HepG2 (cell line): Measurements from ENCODE around the gene IFNA7. TPM values are rescaled to one million over a fixed set of nuclear protein-coding genes. Genes with fewer than 3 reads are reported as not detected.

Experiments used
- ATAC-seq: fragments of 200-7000 bp; cut with Tn5 transposase; 3 replicates; pipeline ENCODE4 v1.9.1; 2020; ENCODE audit warnings: mild to moderate bottlenecking, moderate library complexity
- BruUV-seq: library from RNA; stranded (reverse); fragments of 400-500 nt; replicated peaks from 2 replicates; lab custom pipeline; 2021; lab: Mats Ljungman, UMichigan
- CTCF ChIA-PET: fragments of 300-600 bp; formaldehyde crosslinking; extraction: SDS; loops from one replicate; lab custom pipeline; 2021; ENCODE audit warnings: low total read pairs, inconsistent platforms, low intra/inter-chr PET ratio; lab: Yijun Ruan, JAX
- POLR2A ChIA-PET: fragments of 350-600 bp; sonication (Branson Sonifier 250); formaldehyde crosslinking; loops from one replicate; lab custom pipeline; 2020; ENCODE audit warnings: antibody characterized with exemption, inconsistent platforms; lab: Yijun Ruan, JAX
- DNase-seq: peaks from one replicate; pipeline ENCODE4 v3.0.0-alpha.2; 2015; ENCODE audit warnings: low spot score
- FAIRE-seq: peaks from 3 replicates; lab custom pipeline; 2011; peaks lifted over from hg19 to GRCh38; lab: Jason Lieb, UNC
- H2AFZ ChIP-seq: one replicate; pipeline ENCODE4 v1.6.1; 2011; ENCODE audit warnings: low read length, inconsistent platforms
- H3K27ac ChIP-seq: fragments of 300-600 bp; 3 replicates; pipeline ENCODE4 v1.8.0; 2011; ENCODE audit warnings: mixed run types, mild to moderate bottlenecking, mixed read lengths, low read length, inconsistent platforms; ENCODE audit not compliant: insufficient read depth; ENCODE audit errors: extremely low read length
- H3K27me3 ChIP-seq, 2 experiments: fragments of 200-600 bp in 1 of 2; 2 replicates in 1 of 2; 3 replicates in 1 of 2; pipeline versions ENCODE4 v1.6.0 to v1.8.0; 2011; ENCODE audit warnings: low read length in 2 of 2, mild to moderate bottlenecking in 2 of 2, moderate library complexity in 2 of 2, inconsistent platforms in 1 of 2; ENCODE audit not compliant: insufficient read depth in 2 of 2, control insufficient read depth in 1 of 2
- H3K36me3 ChIP-seq, 2 experiments: fragments of 200-600 bp in 1 of 2; replicated peaks in 1 of 2; 2 replicates in 1 of 2; 3 replicates in 1 of 2; pipeline versions ENCODE4 v1.5.1 to v1.8.0; 2011; ENCODE audit warnings: low read length in 2 of 2, inconsistent platforms in 1 of 2; ENCODE audit not compliant: insufficient read depth in 2 of 2, control insufficient read depth in 1 of 2
- H3K4me1 ChIP-seq: 2 replicates; pipeline ENCODE4 v1.5.1; 2012; ENCODE audit warnings: low read length, inconsistent platforms; ENCODE audit not compliant: insufficient read depth
- H3K4me2 ChIP-seq: 2 replicates; pipeline ENCODE4 v1.6.0; 2011; ENCODE audit warnings: low read depth, low read length, inconsistent platforms
- H3K4me3 ChIP-seq, 3 experiments: fragments of 200-600 bp in 1 of 3; sonication (generic), shearing (Covaris generic) in 1 of 3; replicated peaks in 1 of 3; 2 replicates each; pipeline ENCODE4 v1.5.1; 2011 to 2016; ENCODE audit warnings: low read length in 3 of 3, inconsistent platforms in 2 of 3, low read depth in 2 of 3, mild to moderate bottlenecking in 2 of 3, control low read depth in 1 of 3, mixed read lengths in 1 of 3; ENCODE audit not compliant: insufficient read depth in 1 of 3
- H3K79me2 ChIP-seq: one replicate; pipeline ENCODE4 v1.6.1; 2011; ENCODE audit warnings: low read length, inconsistent platforms; ENCODE audit not compliant: insufficient read depth
- H3K9ac ChIP-seq: 2 replicates; pipeline ENCODE4 v1.6.0; 2011; ENCODE audit warnings: mild to moderate bottlenecking, low read depth, low read length, inconsistent platforms; ENCODE audit not compliant: insufficient read depth
- H3K9me3 ChIP-seq: 2 replicates; pipeline ENCODE4 v1.5.1; 2012; ENCODE audit warnings: mild to moderate bottlenecking, low read length
- H4K20me1 ChIP-seq: 2 replicates; pipeline ENCODE4 v1.6.0; 2011; ENCODE audit warnings: inconsistent platforms, mild to moderate bottlenecking, low read length, moderate library complexity; ENCODE audit not compliant: insufficient read depth
- CBX2 ChIP-seq, 2 experiments: fragments of 200-600 bp in 1 of 2; sonication (generic); formaldehyde crosslinking in 1 of 2; IDR thresholded peaks; 2 replicates each; pipeline versions ENCODE4 v1.7.0 to v1.8.1; 2018 to 2022; ENCODE audit warnings: low read depth in 2 of 2, low read length in 1 of 2, mild to moderate bottlenecking in 1 of 2, missing genetic modification reagents in 1 of 2
- HNRNPLL ChIP-seq: fragments of 200-400 bp; formaldehyde crosslinking; IDR thresholded peaks from 2 replicates; pipeline ENCODE4 v1.6.1; 2017; ENCODE audit warnings: mild to moderate bottlenecking, low read depth, low read length; ENCODE audit not compliant: poor library complexity, severe bottlenecking
- THYN1 ChIP-seq: sonication (generic); formaldehyde crosslinking; IDR thresholded peaks from 2 replicates; pipeline ENCODE4 v1.8.1; 2023; ENCODE audit warnings: low read depth, mild to moderate bottlenecking, moderate library complexity, missing genetic modification reagents, borderline replicate concordance
- TMF1 ChIP-seq: sonication (generic); formaldehyde crosslinking; IDR thresholded peaks from 2 replicates; pipeline ENCODE4 v1.8.1; 2022; ENCODE audit warnings: low read depth, missing genetic modification reagents
- YEATS4 ChIP-seq: sonication (generic); formaldehyde crosslinking; IDR thresholded peaks from 2 replicates; pipeline ENCODE4 v1.4.0; 2020; ENCODE audit warnings: missing genetic modification reagents, borderline replicate concordance
- ZNF180 ChIP-seq: sonication (generic); formaldehyde crosslinking; IDR thresholded peaks from 2 replicates; pipeline ENCODE4 v1.4.0; 2020; ENCODE audit warnings: low read depth, missing genetic modification reagents, borderline replicate concordance
- ZNF20 ChIP-seq: sonication (generic); formaldehyde crosslinking; IDR thresholded peaks from 2 replicates; pipeline ENCODE4 v1.4.0; 2020; ENCODE audit warnings: mild to moderate bottlenecking, moderate library complexity, missing genetic modification reagents
- ZNF788 ChIP-seq: sonication (generic); formaldehyde crosslinking; IDR thresholded peaks from 2 replicates; pipeline ENCODE4 v1.5.0; 2020; ENCODE audit warnings: mild to moderate bottlenecking, missing genetic modification reagents, borderline replicate concordance
- WGBS: methylation state at CpG from one replicate; pipeline ENCODE4 v1.1.6; 2017; ENCODE audit warnings: low lambda C conversion rate; 5-methylcytosine and 5-hydroxymethylcytosine counted together
- in situ Hi-C: cut with HindIII; loops from 2 replicates; pipeline ENCODE4 v1.10.0; 2017; ENCODE audit warnings: low pct_unique_long_range_greater_than_20kb; ENCODE audit not compliant: extremely low pct_ligation_motif_present
- intact Hi-C: fragments of 100-400 bp; cut with micrococcal nuclease; formaldehyde crosslinking; loops from one replicate; pipeline ENCODE4 v1.10.0; 2022; ENCODE audit not compliant: unreplicated experiment
- polyA plus RNA-seq, 8 experiments: library from polyadenylated mRNA; depleted of rRNA in 3 of 8; stranded (reverse) in 7 of 8; unstranded in 1 of 8; fragments of >200 nt; fragmentation: Illumina TruSeq in 4 of 8; extraction: Trizol in 4 of 8; gene quantifications; 2 replicates each; pipeline versions ENCODE4 v1.2.1 to v1.2.3, GENCODE V29; 2011 to 2016; ENCODE audit warnings: low read depth in 4 of 8, missing spikeins in 1 of 8, mixed read lengths in 1 of 8; ENCODE audit not compliant: insufficient read depth in 1 of 8
- total RNA-seq, 5 experiments: library from RNA; depleted of rRNA; stranded (reverse); fragments of >200 nt; fragmentation: Illumina TruSeq; extraction: Trizol; gene quantifications; 2 replicates each; pipeline ENCODE4 v1.2.3, GENCODE V29; 2016; ENCODE audit warnings: low read depth in 1 of 5
- TF ChIP-seq, protein P1 (sequence below): sonication (generic); formaldehyde crosslinking; IDR thresholded peaks from 2 replicates; pipeline ENCODE4 v1.5.0; 2020; ENCODE audit warnings: mild to moderate bottlenecking, missing genetic modification reagents, moderate library complexity

Gene IFNA7
- total and polyA plus RNA-seq, 2 of the 13 experiments (the other 11 are each of a cell fraction or from before 2014, with no cell fraction given) = not detected

DNA sequence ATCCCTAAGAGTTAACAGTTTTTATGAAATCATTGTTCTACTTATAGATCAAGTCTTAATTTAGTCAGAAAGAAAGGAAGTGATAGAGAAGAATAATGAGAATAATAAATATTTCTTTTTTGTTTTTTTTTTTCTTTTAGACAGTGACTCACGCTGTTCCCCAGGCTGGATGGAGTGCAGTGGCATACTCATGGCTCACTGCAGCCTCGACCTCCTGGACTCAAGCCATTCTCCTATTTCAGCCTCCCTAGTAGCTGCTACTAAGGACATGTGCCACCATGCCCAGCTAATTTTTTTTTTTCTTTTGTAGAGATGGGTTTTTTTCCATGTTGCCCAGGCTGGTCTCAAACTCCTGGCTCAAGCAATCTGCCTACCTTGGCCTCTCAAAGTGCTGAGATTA is 46.5 kb downstream of the IFNA7 start:
- ChIA-PET POLR2A (no interaction called here), CTCF (no interaction called here)
- Histone ChIP-seq H3K36me3 (no peaks in the 10 kb centered on the region), H3K4me3 (no peak overlapping the region), H3K9ac (no peak overlapping the region), H3K27ac (no peak overlapping the region), H3K4me1 (no peaks in the 10 kb centered on the region), H2AFZ (no peak overlapping the region), H3K4me2 (no peak overlapping the region), H3K27me3 (no peaks in the 10 kb centered on the region), H3K9me3 (no peaks in the 10 kb centered on the region), H3K79me2 (no peaks in the 10 kb centered on the region), H4K20me1 (no peaks in the 10 kb centered on the region)
- TF ChIP-seq TMF1 (CRISPR knock-in tag) = no peak
- no peak for TF ChIP-seq THYN1 (CRISPR knock-in tag)
- TF ChIP-seq ZNF20 (CRISPR knock-in tag) = no peak
- TF ChIP-seq CBX2 (IDR thresholded peaks at IDR 0.05; ENCODE audit: low read depth, low read length) = no peak
- TF ChIP-seq CBX2 (CRISPR knock-in tag; IDR thresholded peaks at IDR 0.05; ENCODE audit: low read depth) = no peak
- TF ChIP-seq ZNF180 = no peak
- TF ChIP-seq ZNF788 (CRISPR knock-in tag) = no peak
- ATAC-seq = no peak
- intact Hi-C loops = no loop called here
- WGBS = 4% methylated on average over 2 of the region's 2 CpGs
- no TSS peak for BruUV-seq
- in situ Hi-C loops = no loop called here
- no peak for DNase-seq
- FAIRE-seq = no peak

DNA sequence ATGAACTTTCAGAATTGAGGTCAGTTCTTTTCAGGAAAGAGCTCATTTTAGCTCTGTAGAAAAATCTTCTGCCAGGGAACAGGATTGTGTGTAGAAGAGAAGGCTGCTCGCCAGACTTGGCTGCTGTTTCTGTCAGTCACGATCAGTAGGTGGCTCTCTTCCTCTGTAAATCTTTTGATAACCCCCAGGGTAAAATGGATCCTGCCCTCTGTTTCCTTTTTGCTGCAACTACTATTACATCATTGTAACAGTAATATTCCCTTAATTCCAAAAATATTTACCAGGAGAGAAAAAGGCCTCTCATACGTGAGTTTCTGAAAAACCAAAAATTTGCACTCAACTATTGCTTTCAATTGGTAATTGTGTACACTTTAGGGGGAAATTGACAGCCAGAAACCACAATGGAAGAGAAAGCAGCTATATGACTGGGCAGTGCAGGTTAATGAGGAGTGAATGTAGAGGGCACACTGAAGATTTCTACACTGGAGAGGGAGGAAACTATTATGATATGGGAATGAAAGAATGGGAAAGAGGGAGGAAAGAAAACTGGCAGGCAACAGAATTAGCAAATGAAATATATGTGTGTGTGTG is 47.9 kb downstream of the IFNA7 start:
- BruUV-seq = no TSS peak
- Histone ChIP-seq H3K36me3 (no peaks in the 10 kb centered on the region), H3K79me2 (no peaks in the 10 kb centered on the region), H3K9me3 (no peaks in the 10 kb centered on the region; the same call in 1 of the 2 replicates), H3K9ac (no peak overlapping the region), H3K27me3 (no peaks in the 10 kb centered on the region), H2AFZ (no peak overlapping the region), H3K4me2 (no peak overlapping the region), H3K4me3 (no peak overlapping the region), H3K4me1 (no peaks in the 10 kb centered on the region), H4K20me1 (no peaks in the 10 kb centered on the region), H3K27ac (no peak overlapping the region)
- no peak for TF ChIP-seq HNRNPLL
- no peak for TF ChIP-seq YEATS4
- TF ChIP-seq, protein P1, sequence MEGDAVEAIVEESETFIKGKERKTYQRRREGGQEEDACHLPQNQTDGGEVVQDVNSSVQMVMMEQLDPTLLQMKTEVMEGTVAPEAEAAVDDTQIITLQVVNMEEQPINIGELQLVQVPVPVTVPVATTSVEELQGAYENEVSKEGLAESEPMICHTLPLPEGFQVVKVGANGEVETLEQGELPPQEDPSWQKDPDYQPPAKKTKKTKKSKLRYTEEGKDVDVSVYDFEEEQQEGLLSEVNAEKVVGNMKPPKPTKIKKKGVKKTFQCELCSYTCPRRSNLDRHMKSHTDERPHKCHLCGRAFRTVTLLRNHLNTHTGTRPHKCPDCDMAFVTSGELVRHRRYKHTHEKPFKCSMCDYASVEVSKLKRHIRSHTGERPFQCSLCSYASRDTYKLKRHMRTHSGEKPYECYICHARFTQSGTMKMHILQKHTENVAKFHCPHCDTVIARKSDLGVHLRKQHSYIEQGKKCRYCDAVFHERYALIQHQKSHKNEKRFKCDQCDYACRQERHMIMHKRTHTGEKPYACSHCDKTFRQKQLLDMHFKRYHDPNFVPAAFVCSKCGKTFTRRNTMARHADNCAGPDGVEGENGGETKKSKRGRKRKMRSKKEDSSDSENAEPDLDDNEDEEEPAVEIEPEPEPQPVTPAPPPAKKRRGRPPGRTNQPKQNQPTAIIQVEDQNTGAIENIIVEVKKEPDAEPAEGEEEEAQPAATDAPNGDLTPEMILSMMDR (CRISPR knock-in tag) = peak; percentile 19; the same call in 1 of the 2 replicates
- ATAC-seq = peak; percentile 74
- CTCF ChIA-PET = no interaction called here
- DNase-seq = no peak
- FAIRE-seq = peak; percentile 42
- intact Hi-C loops = no loop called here
- WGBS = 3% methylated on average over 3 of the region's 3 CpGs
- in situ Hi-C loops = no loop called here
- POLR2A ChIA-PET = no interaction called here
